ENCODE data around the gene LAMB3. TPM values are rescaled to one million over a fixed set of nuclear protein-coding genes. Genes with fewer than 3 reads are reported as not detected.

LAMB3 gene
- total and polyA plus RNA-seq, 4 donors = 14.6 to 121 (median 68.6) TPM

DNA sequence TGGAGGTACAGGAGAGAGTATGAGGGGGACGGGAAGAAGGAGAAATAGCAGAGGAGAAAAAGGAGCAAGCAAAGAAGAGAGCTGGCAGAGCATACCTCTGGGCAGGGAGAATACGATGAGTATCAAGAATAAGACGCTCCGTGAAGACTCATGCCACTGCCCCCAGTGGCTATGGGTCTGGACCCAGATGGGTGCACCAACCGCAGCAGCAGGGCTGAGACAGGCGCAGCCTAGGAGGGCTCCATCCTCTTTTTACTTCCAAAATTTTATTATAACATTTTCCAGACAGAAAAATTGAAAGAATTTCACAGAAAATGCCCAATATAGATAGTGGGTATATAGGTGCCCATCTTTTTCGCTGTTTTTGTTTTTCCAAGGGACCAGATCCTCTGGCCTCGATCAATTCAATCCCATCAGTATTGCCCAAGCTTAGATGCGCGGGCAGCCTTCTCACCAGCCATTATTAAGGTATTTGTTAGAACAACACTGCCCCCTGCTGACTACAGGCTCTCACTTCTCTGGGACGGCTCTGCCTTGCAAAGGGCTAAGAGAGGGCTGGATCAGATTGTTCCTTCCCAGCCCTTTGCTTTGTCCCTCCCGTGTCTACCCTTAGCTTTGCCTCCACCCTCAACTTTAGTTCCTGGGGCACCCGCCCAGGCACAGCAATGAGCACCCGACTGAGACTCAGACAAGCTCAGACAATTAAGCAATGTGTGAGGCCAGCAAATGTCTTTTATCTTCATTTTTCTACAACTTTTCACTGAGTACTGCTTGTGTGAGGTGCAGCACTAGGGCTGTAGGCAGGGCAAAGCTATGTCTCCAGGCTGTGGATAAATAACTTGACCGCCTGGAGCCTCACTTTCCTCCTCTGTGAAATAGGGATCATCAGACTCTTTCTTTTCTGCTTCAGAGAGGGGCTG, 86.2 kb downstream of the LAMB3 start:
- H3K9ac ChIP-seq (ENCODE audit: insufficient read depth in 1 of 2, low read length in 2 of 2) = no peak overlapping the region
- WGBS, 2 donors = 36 to 41% methylated on average over 15 of the region's 15 CpGs
- H3K27ac ChIP-seq (ENCODE audit: low read depth in 1 of 2, low read length in 1 of 2) = no peak overlapping the region
- H3K4me1 ChIP-seq (ENCODE audit: control insufficient read depth in 5 of 5, insufficient read depth in 5 of 5, low read length in 5 of 5) = peaks cover 0 to 6% (median 0%) of the 10 kb centered on the region in 5 donors
- DNase-seq = peak; percentile 86 to 90 (median 89)
- H3K4me3 ChIP-seq = no peak overlapping the region
- ATAC-seq (ENCODE audit: insufficient read depth, low FRiP score) = peak; percentile 73
- TF ChIP-seq, protein P1, sequence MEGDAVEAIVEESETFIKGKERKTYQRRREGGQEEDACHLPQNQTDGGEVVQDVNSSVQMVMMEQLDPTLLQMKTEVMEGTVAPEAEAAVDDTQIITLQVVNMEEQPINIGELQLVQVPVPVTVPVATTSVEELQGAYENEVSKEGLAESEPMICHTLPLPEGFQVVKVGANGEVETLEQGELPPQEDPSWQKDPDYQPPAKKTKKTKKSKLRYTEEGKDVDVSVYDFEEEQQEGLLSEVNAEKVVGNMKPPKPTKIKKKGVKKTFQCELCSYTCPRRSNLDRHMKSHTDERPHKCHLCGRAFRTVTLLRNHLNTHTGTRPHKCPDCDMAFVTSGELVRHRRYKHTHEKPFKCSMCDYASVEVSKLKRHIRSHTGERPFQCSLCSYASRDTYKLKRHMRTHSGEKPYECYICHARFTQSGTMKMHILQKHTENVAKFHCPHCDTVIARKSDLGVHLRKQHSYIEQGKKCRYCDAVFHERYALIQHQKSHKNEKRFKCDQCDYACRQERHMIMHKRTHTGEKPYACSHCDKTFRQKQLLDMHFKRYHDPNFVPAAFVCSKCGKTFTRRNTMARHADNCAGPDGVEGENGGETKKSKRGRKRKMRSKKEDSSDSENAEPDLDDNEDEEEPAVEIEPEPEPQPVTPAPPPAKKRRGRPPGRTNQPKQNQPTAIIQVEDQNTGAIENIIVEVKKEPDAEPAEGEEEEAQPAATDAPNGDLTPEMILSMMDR (IDR thresholded peaks at IDR 0.05; ENCODE audit: control extremely low read depth, extremely low read depth) = peak; percentile 43
- peaks cover 0 to 3% (median 2%) of the 10 kb centered on the region in 3 donors for H3K27me3 ChIP-seq (ENCODE audit: control insufficient read depth in 3 of 3, insufficient read depth in 3 of 3, low read length in 2 of 3)
- no peaks in the 10 kb centered on the region for H3K36me3 ChIP-seq (ENCODE audit: control insufficient read depth in 4 of 4, insufficient read depth in 4 of 4, low read length in 4 of 4)
- no peaks in the 10 kb centered on the region for H3K9me3 ChIP-seq (ENCODE audit: control insufficient read depth in 4 of 4, insufficient read depth in 3 of 4, low read length in 3 of 4)

Other genes starting within 250 kb of the LAMB3 start
- gene CAMK1G, start 68.7 kb downstream of the LAMB3 start, total RNA-seq = 1 to 10 TPM in 1 of 2 donors, not detected in 1; 2.4 TPM
- gene CAMK1G, start 68.7 kb downstream of the LAMB3 start, polyA plus RNA-seq = under 1 TPM; 0.14 to 0.80 TPM
- 10 to 100 TPM; 53.4 to 74.5 TPM for gene G0S2, start 23.0 kb upstream of the LAMB3 start, total RNA-seq
- gene G0S2, start 23.0 kb upstream of the LAMB3 start, polyA plus RNA-seq = 100 to 1,000 TPM in 1 of 2 donors, 10 to 100 TPM in 1; 44.6 to 696 TPM
- 10 to 100 TPM in 1 of 2 donors, 1 to 10 TPM in 1; 6.5 to 39.5 TPM for gene HSD11B1, start 52.4 kb upstream of the LAMB3 start, total RNA-seq
- 10 to 100 TPM; 11.3 to 74.6 TPM for gene HSD11B1, start 52.4 kb upstream of the LAMB3 start, polyA plus RNA-seq
- gene TRAF3IP3, start 103.6 kb upstream of the LAMB3 start, total RNA-seq = 1 to 10 TPM; 6.9 to 8.3 TPM
- 10 to 100 TPM in 1 of 2 donors, 1 to 10 TPM in 1; 6.0 to 15.7 TPM for gene TRAF3IP3, start 103.6 kb upstream of the LAMB3 start, polyA plus RNA-seq
- 1 to 10 TPM; 1.8 to 2.5 TPM for gene C1orf74, start 132.1 kb upstream of the LAMB3 start, total RNA-seq
- 1 to 10 TPM in 1 of 2 donors, under 1 TPM in 1; 0.75 to 1.2 TPM for gene C1orf74, start 132.1 kb upstream of the LAMB3 start, polyA plus RNA-seq
- gene IRF6, start 153.7 kb upstream of the LAMB3 start, total RNA-seq = 10 to 100 TPM; 28.3 to 29.2 TPM
- 1 to 10 TPM; 8.7 to 9.0 TPM for gene IRF6, start 153.7 kb upstream of the LAMB3 start, polyA plus RNA-seq
- gene UTP25, start 175.5 kb upstream of the LAMB3 start, total RNA-seq = 1 to 10 TPM; 6.2 to 7.3 TPM
- gene UTP25, start 175.5 kb upstream of the LAMB3 start, polyA plus RNA-seq = 1 to 10 TPM; 1.8 to 3.1 TPM